ENCODE data around the gene CALML5.

GRCh38 chr10:5506751-5507648 lies 7.6 kb upstream of the CALML5 start:
- TF ChIP-seq CTCF (conservative IDR thresholded peaks at IDR 0.05 in 1 of 2, IDR thresholded peaks at IDR 0.05 in 1 of 2; ENCODE audit: low read depth in 1 of 2, low read length in 2 of 2) (no peak), EZH2 (IDR thresholded peaks at IDR 0.05; ENCODE audit: low read length, missing control alignments) (no peak)
